ENCODE results near the gene YIPF2.

Gene YIPF2

DNA sequence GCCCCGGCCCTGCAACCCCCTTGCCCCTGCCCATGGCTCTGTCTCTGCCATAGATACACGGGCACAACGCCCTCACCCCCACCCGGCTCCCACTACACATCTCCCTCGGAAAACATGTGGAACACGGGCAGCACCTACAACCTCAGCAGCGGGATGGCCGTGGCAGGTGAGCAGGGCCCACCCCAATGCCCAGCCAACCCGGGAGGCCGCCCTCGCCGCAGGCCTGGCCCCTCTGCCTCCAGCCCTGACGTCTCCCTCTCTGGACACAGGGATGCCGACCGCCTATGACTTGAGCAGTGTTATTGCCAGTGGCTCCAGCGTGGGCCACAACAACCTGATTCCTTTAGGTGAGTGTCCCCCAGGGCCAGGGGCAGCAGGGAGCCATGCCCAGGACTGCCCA is 7.7 kb downstream of the YIPF2 start:
- no peak for DNase-seq (ENCODE audit: low spot score)
- TF ChIP-seq, protein P1, sequence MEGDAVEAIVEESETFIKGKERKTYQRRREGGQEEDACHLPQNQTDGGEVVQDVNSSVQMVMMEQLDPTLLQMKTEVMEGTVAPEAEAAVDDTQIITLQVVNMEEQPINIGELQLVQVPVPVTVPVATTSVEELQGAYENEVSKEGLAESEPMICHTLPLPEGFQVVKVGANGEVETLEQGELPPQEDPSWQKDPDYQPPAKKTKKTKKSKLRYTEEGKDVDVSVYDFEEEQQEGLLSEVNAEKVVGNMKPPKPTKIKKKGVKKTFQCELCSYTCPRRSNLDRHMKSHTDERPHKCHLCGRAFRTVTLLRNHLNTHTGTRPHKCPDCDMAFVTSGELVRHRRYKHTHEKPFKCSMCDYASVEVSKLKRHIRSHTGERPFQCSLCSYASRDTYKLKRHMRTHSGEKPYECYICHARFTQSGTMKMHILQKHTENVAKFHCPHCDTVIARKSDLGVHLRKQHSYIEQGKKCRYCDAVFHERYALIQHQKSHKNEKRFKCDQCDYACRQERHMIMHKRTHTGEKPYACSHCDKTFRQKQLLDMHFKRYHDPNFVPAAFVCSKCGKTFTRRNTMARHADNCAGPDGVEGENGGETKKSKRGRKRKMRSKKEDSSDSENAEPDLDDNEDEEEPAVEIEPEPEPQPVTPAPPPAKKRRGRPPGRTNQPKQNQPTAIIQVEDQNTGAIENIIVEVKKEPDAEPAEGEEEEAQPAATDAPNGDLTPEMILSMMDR (IDR thresholded peaks at IDR 0.05; ENCODE audit: extremely low read depth, missing control alignments) = no peak

DNA sequence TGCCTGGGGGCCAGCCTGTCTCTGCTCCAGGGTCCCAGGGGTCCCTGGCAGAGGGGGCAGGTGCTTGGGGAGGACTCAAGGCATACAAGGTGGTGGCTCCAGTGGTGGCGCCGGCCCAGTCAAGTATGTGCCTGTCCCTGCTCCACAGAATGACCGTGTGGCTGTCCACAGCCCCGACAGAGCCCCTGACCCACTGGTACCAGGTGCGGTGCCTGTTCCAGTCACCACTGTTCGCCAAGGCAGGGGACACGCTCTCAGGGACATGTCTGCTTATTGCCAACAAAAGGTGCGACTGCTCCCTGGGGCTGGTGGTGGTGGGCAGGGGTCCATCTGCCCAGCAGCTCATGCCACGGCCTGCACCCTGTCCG is 8.2 kb downstream of the YIPF2 start:
- no peak for DNase-seq (ENCODE audit: low spot score)
- TF ChIP-seq, protein P1 (IDR thresholded peaks at IDR 0.05; ENCODE audit: extremely low read depth, missing control alignments) = no peak

DNA sequence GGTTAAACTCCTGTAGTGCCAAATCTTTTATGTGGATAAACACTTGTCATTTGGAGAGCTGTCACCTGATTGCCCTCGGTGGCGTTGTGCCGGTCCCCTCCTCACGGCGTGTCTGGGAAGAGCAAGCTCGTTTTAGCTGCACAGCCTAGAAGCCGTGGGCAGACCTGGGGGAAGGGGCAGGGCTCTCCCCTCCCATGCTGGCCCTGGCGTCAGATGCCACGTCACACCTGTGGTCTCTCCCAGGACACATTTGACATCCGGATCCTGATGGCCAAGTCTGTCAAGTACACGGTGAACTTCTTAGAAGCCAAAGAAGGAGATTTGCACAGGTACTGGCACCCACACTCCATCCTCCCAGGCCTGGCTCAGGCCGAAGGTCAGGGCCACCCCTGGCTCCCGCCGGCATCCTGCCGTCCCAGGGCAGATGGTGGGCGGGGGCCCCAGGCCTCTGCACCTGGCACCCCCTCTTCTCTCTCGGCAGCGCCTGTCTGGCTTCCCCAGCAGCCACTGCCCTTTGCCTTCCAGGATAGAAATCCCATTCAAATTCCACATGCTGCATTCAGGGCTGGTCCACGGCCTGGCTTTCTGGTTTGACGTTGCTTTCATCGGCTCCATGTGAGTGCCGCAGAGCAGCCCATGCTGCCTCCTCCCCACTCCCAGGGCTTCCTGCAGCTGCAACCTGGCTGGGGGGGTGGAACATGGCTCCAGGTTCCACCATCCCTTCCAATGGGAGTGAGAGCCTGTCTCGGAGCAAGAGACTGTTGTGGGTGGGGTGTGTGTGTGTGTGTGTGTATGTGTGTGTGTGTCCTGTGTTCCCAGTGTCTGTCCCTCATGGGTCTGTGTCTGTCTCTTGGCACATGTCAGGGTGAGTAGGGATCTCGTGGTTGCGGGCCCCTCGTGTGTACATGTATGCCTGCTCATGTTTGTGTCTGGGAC is 8.8 kb downstream of the YIPF2 start:
- no peak for DNase-seq (ENCODE audit: low spot score)
- TF ChIP-seq, protein P1 (IDR thresholded peaks at IDR 0.05; ENCODE audit: extremely low read depth, missing control alignments) = no peak

DNA sequence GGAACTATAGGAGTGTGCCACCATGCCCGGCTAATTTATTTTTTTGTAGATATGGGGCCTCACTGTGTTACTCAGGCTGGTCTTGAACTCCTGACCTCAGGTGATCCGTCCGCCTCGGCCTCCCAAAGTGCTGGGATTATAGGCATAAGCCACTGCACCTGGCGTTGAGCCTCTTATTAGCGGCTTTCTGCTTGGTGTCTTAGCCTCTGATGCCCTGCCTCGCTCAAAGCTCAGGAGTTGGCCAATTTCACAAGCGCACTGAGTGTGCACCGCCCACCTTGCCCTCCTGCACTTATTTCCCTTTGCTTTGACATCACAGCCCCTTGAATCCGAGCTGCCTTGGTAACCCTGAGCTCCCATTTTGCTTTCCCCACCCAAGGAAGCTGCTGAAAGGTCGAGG is 10.1 kb downstream of the YIPF2 start:
- no peak for DNase-seq (ENCODE audit: low spot score)
- TF ChIP-seq, protein P1 (IDR thresholded peaks at IDR 0.05; ENCODE audit: extremely low read depth, missing control alignments) = no peak

DNA sequence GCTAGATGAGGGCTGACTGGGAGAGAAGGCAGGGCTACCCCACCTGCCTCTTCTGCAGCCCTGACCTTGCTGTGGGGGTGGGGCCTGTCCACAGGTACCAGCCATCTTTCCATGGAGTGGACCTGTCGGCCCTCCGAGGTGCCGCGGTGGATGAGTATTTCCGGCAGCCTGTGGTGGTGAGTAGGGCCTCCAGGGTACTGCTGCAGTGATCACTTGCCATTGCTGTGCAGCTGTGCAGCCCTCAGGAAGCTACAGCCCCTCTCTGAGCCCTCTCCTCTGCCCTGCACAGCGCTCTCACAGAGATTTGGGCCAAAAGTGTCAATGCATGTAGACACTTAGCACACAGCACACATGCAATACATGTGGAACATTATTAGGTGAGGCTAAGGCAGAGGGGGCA is 11.8 kb downstream of the YIPF2 start:
- no peak for DNase-seq (ENCODE audit: low spot score)
- TF ChIP-seq, protein P1 (IDR thresholded peaks at IDR 0.05; ENCODE audit: extremely low read depth, missing control alignments) = no peak

DNA sequence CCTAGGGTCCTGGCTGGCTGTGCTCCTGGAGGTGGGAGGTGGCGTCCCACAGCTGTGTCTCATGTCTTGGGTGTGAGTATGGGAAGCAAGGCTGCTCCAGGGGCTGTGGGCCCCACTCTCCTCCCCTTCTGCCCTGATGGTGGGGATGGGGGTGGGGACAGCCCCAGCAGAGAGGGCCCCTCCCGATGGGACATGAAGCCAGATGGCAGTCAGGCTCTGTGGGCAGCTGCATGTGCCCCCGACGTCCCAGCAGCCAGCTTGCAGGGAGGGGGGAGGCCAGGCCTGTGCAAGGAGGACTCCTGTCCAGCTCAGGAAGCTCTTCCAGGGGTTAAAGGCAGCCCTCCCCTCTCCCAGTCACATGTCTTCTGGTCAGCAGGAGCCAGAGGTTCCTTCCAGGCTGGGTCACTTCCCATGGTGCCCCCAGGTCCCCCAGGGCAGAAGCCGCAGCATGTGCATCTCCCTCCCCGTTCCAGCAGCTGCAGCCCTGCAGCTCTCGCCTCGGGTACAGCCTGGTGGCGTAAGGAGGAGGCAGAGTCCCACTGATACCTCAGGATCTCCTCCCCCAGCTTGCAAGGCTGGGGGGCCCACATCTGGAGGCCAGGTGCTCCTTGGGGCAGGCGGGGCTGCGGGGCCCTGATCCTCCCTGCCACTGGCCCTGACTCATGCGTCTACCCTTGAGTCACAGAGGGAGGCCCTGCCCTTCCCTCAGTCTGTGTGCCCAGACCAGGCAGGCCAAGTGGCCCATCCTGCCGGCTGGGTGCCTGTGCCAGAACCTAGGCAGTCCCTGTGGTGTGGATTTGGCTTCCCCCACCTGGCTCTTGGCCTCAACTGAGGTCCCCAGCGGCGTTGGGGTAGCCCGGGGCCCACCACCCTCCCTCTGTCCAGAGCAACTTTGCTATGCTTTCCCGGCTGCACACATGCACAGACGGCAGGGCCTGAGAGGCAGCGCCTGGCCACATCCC is 13.0 kb downstream of the YIPF2 start:
- TF ChIP-seq, protein P1 (IDR thresholded peaks at IDR 0.05; ENCODE audit: extremely low read depth, missing control alignments) = no peak
- DNase-seq (ENCODE audit: low spot score) = no peak
